Measurements from ENCODE around the gene ANXA4.

- TF ChIP-seq EZH2 (IDR thresholded peaks at IDR 0.05) = no peak
- TF ChIP-seq POLR2AphosphoS5 (IDR thresholded peaks at IDR 0.05; ENCODE audit: borderline replicate concordance, low read depth, low read length) = no peak
- no peak for TF ChIP-seq FOXP2 (optimal IDR thresholded peaks at IDR 0.05; ENCODE audit: control extremely low read depth, extremely low read length, insufficient read depth)
These were observed 16.1 kb upstream of the ANXA4 start for GRCh38 chr2:69725706-69726360.

All from SK-N-MC (cell line).